ENCODE results near the gene PRC1. TPM values are rescaled to one million over a fixed set of nuclear protein-coding genes. Genes with fewer than 3 reads are reported as not detected.

Gene PRC1
- total and polyA plus RNA-seq, 2 of the 13 experiments (the other 11 are each of a cell fraction or from before 2014, with no cell fraction given), result 137 to 162 TPM

DNA sequence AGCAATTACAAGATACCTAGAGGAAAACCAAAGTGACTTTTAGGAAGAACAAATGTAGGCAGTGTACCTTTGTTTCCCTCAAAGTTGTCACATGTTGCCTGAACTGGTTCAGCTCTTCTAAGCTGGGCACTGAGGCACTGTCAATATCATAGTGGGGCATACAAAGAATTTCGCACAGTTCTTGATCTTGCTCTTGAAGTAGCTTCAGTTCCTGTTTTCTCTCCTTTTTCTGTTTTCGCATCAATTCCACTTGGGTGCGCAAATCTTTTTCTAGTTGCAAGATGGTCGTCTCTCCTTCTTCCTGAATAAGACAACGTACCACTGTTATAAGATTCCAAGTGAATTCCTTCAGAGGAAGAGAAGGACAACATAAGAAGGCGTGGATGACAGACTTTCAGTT, 12.7 kb downstream of the PRC1 start:
- Histone ChIP-seq H3K9ac (ENCODE audit: insufficient read depth, low read depth, low read length) (no peak overlapping the region), H3K27me3 (ENCODE audit: control insufficient read depth in 1 of 2, insufficient read depth in 2 of 2, low read length in 2 of 2) (no peaks in the 10 kb centered on the region), H3K27ac (ENCODE audit: extremely low read length, insufficient read depth, low read length) (no peak overlapping the region), H3K4me3 (replicated peaks in 1 of 3; ENCODE audit: insufficient read depth in 1 of 3, low read depth in 2 of 3, low read length in 3 of 3) (no peak overlapping the region), H2AFZ (ENCODE audit: low read length) (no peak overlapping the region), H3K79me2 (ENCODE audit: insufficient read depth, low read length) (peaks cover 22% of the 10 kb centered on the region), H4K20me1 (ENCODE audit: insufficient read depth, low read length) (no peaks in the 10 kb centered on the region), H3K9me3 (ENCODE audit: low read length) (no peaks in the 10 kb centered on the region), H3K4me1 (ENCODE audit: insufficient read depth, low read length) (no peaks in the 10 kb centered on the region), H3K4me2 (ENCODE audit: low read depth, low read length) (no peak overlapping the region), H3K36me3 (replicated peaks in 1 of 2; ENCODE audit: control insufficient read depth in 1 of 2, insufficient read depth in 2 of 2, low read length in 2 of 2) (peaks cover 16 to 73% of the 10 kb centered on the region in 2 experiments)
- DNase-seq (ENCODE audit: low spot score) (no peak), FAIRE-seq (no peak), ATAC-seq (no peak)
- 88% methylated on average over 6 of the region's 6 CpGs for WGBS (ENCODE audit: low lambda C conversion rate)
- intact Hi-C loops (cut with micrococcal nuclease; ENCODE audit: unreplicated experiment), result no loop called here
- ChIA-PET POLR2A (no interaction called here), CTCF (ENCODE audit: low intra/inter-chr PET ratio, low total read pairs) (no interaction called here)
- TF ChIP-seq ZNF567 (CRISPR knock-in tag; IDR thresholded peaks at IDR 0.05; ENCODE audit: borderline replicate concordance), result no peak
- no peak for TF ChIP-seq SAFB2 (CRISPR knock-in tag; IDR thresholded peaks at IDR 0.05; ENCODE audit: borderline replicate concordance, low read depth)
- TF ChIP-seq ESRRA (CRISPR knock-in tag; IDR thresholded peaks at IDR 0.05; ENCODE audit: low read depth), result no peak
- TF ChIP-seq ZNF296 (CRISPR knock-in tag; conservative IDR thresholded peaks at IDR 0.05), result no peak
- no peak for TF ChIP-seq DR1 (CRISPR knock-in tag; IDR thresholded peaks at IDR 0.05)
- TF ChIP-seq, protein P1, sequence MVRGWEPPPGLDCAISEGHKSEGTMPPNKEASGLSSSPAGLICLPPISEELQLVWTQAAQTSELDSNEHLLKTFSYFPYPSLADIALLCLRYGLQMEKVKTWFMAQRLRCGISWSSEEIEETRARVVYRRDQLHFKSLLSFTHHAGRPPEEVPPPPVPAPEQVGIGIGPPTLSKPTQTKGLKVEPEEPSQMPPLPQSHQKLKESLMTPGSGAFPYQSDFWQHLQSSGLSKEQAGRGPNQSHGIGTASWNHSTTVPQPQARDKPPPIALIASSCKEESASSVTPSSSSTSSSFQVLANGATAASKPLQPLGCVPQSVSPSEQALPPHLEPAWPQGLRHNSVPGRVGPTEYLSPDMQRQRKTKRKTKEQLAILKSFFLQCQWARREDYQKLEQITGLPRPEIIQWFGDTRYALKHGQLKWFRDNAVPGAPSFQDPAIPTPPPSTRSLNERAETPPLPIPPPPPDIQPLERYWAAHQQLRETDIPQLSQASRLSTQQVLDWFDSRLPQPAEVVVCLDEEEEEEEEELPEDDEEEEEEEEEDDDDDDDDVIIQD (CRISPR knock-in tag; IDR thresholded peaks at IDR 0.05; ENCODE audit: low read depth), result no peak
- no peak for TF ChIP-seq STAG1 (CRISPR knock-in tag; IDR thresholded peaks at IDR 0.05)
- no peak for TF ChIP-seq POLR2AphosphoS2 (IDR thresholded peaks at IDR 0.05; ENCODE audit: low read depth, low read length)
- TF ChIP-seq ZNF430 (CRISPR knock-in tag; IDR thresholded peaks at IDR 0.05), result no peak
- TF ChIP-seq ZMYM4 (CRISPR knock-in tag; IDR thresholded peaks at IDR 0.05), result no peak
- TF ChIP-seq RARA (CRISPR knock-in tag; IDR thresholded peaks at IDR 0.05), result no peak
- no peak for TF ChIP-seq ZFP90 (CRISPR knock-in tag; IDR thresholded peaks at IDR 0.05; ENCODE audit: borderline replicate concordance)
- no peak for TF ChIP-seq MAFF (IDR thresholded peaks at IDR 0.05; ENCODE audit: low read depth, low read length)
- no peak for TF ChIP-seq ERF (CRISPR knock-in tag; IDR thresholded peaks at IDR 0.05)
- no peak for TF ChIP-seq ZNF777 (CRISPR knock-in tag; IDR thresholded peaks at IDR 0.05)
- TF ChIP-seq NR2F6 (IDR thresholded peaks at IDR 0.05), result no peak
- no peak for TF ChIP-seq NR2F6 (CRISPR knock-in tag; IDR thresholded peaks at IDR 0.05)
- no peak for TF ChIP-seq ZNF251 (CRISPR knock-in tag; IDR thresholded peaks at IDR 0.05)
- in situ Hi-C loops (cut with HindIII; ENCODE audit: extremely low pct_ligation_motif_present, low pct_unique_long_range_greater_than_20kb), result no loop called here
- no TSS peak for BruUV-seq (replicated peaks)

Measured in HepG2 (cell line).